Activated CD4-positive, alpha-beta memory T cell treated with anti-CD3 and anti-CD28 coated beads for 36 hours (primary cell): ENCODE measurements around the gene ZCCHC2. TPM values are rescaled to one million over a fixed set of nuclear protein-coding genes. Genes with fewer than 3 reads are reported as not detected.

Experiments
- CTCF ChIA-PET: fragments of 350-600 bp; sonication (Branson Sonifier 250); formaldehyde crosslinking; loops from one replicate; lab custom pipeline; 2021; ENCODE audit warnings: antibody characterized with exemption, inconsistent platforms; lab: Charles Lee
- POLR2A ChIA-PET: fragments of 350-600 bp; sonication (Branson Sonifier 250); formaldehyde crosslinking; loops from one replicate; lab custom pipeline; 2021; ENCODE audit warnings: antibody characterized with exemption; lab: Charles Lee
- DNase-seq: peaks from one replicate; pipeline ENCODE4 v3.0.0-alpha.2; 2020
- H3K27ac Mint-ChIP-seq: one replicate; pipeline ENCODE4 v1.8.0; 2021; ENCODE audit warnings: mixed read lengths
- H3K27me3 Mint-ChIP-seq: one replicate; pipeline ENCODE4 v1.8.0; 2021; ENCODE audit warnings: mixed read lengths
- H3K36me3 Mint-ChIP-seq: one replicate; pipeline ENCODE4 v1.8.0; 2021; ENCODE audit warnings: mixed read lengths
- H3K4me1 Mint-ChIP-seq: one replicate; pipeline ENCODE4 v1.8.0; 2021; ENCODE audit warnings: low read depth, mixed read lengths
- H3K4me3 Mint-ChIP-seq: one replicate; pipeline ENCODE4 v1.8.0; 2021; ENCODE audit warnings: mild to moderate bottlenecking, mixed read lengths
- H3K9me3 Mint-ChIP-seq: one replicate; pipeline ENCODE4 v1.8.0; 2021; ENCODE audit warnings: mixed read lengths
- intact Hi-C: fragments of 100-400 bp; cut with micrococcal nuclease; formaldehyde crosslinking; loops from one replicate; pipeline ENCODE4 v1.15.1; 2023
- total RNA-seq, 2 experiments: library from RNA; stranded (reverse); gene quantifications; one replicate each; pipeline ENCODE4 v1.2.3, GENCODE V29; 2021

Gene ZCCHC2
- total RNA-seq, 2 experiments from 2014 or later = 24.9 to 27.5 TPM

GRCh38 chr18:62585274-62586150, 62.7 kb downstream of the ZCCHC2 start:
- Mint-ChIP-seq H3K9me3 (no peaks in the 10 kb centered on the region), H3K4me3 (peak overlapping the region; percentile 40), H3K4me1 (peaks cover 39% of the 10 kb centered on the region), H3K27me3 (peaks cover 1% of the 10 kb centered on the region), H3K27ac (peak overlapping the region; percentile 94), H3K36me3 (peaks cover 5% of the 10 kb centered on the region)
- intact Hi-C loops = loop anchor here (1.0 to 5.0 kb wide), 11 partner anchors 130 to 732 kb away; partner anchors contain the start of genes BCL2, PHLPP1, PIGN and RELCH
- CTCF ChIA-PET = interaction anchor here (0.5 to 4.6 kb wide), 26 partner anchors 8 to 400 kb away, joined by 3 to 42 read pairs (median 4); partner anchors contain the start of genes PHLPP1, PIGN, RELCH and ZCCHC2
- POLR2A ChIA-PET = interaction anchor here (0.7 to 1.8 kb wide), 4 partner anchors 14 to 159 kb away, joined by 3 to 5 read pairs (median 4); partner anchors contain the start of gene ZCCHC2
- peak; percentile 81 for DNase-seq

DNA sequence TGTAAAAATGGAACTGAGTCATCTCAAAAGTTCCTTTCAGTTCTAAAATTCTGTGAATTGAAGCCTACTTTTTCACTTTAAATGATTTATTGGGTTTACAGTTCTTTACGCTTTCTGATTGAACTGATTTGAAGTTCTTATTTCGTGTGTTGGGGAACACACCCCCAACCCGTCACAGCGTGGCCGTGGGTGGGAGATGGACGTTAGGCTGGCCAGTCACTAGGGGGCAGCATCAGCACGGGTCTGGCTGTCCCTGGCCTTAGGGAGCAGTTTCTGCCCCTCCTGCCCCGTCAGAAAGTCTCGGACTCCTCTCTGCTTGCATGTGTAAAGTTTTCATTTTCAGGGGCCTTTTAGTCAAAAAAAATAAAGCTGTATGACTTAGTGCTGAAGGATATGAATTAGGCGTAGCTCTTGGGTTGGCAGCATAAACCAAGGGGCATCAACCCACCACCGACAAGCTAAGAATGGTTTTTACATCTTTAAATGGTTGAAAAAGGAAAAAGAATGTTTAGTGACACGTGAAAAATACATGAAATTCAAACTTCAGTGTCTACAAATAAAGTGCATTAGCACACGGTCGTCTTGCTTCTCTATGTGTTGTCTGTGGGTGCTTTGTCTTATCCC, 63.4 kb downstream of the ZCCHC2 start:
- Mint-ChIP-seq H3K9me3 (no peaks in the 10 kb centered on the region), H3K27me3 (peaks cover 1% of the 10 kb centered on the region), H3K27ac (peak overlapping the region; percentile 94), H3K36me3 (peaks cover 5% of the 10 kb centered on the region), H3K4me3 (peak overlapping the region; percentile 40), H3K4me1 (peaks cover 39% of the 10 kb centered on the region)
- peak; percentile 93 for DNase-seq
- CTCF ChIA-PET = interaction anchor here (0.6 to 4.6 kb wide), 25 partner anchors 8 to 401 kb away, joined by 3 to 42 read pairs (median 4); partner anchors contain the start of genes PHLPP1 and ZCCHC2
- intact Hi-C loops = loop anchor here (1.0 to 5.0 kb wide), 10 partner anchors 129 to 731 kb away; partner anchors contain the start of genes BCL2, PHLPP1, PIGN and RELCH
- POLR2A ChIA-PET = interaction anchor here (1.0 to 1.8 kb wide), 4 partner anchors 15 to 160 kb away, joined by 3 to 5 read pairs (median 4); no protein-coding TSS in a partner anchor

DNA sequence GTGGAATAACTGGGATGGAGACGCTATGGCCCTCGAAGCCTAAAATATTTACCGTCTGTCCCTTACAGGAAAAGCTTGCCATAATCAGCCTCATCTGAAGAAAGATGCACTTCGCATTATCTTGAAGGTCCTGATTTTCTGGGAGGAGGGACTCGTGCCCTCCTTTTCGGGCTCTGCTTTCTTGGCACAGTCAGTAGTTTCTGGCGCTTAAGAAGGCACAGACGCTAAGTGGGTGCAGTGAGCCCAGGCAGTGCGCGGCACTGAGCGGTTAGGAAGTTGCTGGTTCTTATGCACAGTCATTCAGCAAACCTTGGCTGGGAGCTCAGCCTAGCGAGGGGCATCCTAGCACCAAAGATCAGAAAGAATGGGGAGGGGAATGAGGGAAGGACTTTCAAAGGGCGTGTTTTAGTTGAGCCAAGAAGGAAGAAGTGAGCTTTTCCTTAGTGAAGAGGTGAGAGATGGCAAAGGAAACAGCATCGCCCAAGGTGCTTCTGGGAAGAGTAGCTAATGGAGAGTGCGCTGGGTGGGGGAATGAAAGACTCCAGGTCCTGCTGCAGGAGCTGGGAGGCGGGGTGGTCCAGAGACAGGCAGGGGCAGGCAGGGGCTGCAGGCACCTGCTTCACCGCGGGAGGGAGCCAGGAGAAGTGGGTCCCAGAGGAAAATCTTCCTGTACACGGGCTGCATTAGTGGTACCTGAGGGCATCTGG, 64.1 kb downstream of the ZCCHC2 start:
- intact Hi-C loops = loop anchor here (1.0 to 5.0 kb wide), 10 partner anchors 128 to 730 kb away; partner anchors contain the start of genes BCL2, PHLPP1, PIGN and RELCH
- Mint-ChIP-seq H3K27me3 (peaks cover 1% of the 10 kb centered on the region), H3K4me1 (peaks cover 39% of the 10 kb centered on the region), H3K36me3 (peaks cover 3% of the 10 kb centered on the region), H3K27ac (peak overlapping the region; percentile 94), H3K9me3 (no peaks in the 10 kb centered on the region), H3K4me3 (no peak overlapping the region)
- CTCF ChIA-PET = interaction anchor here (0.6 to 4.6 kb wide), 20 partner anchors 9 to 395 kb away, joined by 3 to 42 read pairs (median 4); partner anchors contain the start of gene PHLPP1
- DNase-seq = no peak
- POLR2A ChIA-PET = interaction anchor here (0.7 to 1.8 kb wide), 3 partner anchors 64 to 161 kb away, joined by 3 to 5 read pairs (median 3); partner anchors contain the start of gene ZCCHC2

- intact Hi-C loops = loop anchor here (2.0 to 5.0 kb wide), 2 partner anchors 573 to 730 kb away; partner anchors contain the start of gene BCL2
- H3K4me1 Mint-ChIP-seq = peaks cover 39% of the 10 kb centered on the region
- peaks cover 1% of the 10 kb centered on the region for H3K27me3 Mint-ChIP-seq
- no peak overlapping the region for H3K4me3 Mint-ChIP-seq
- DNase-seq = no peak
- no peaks in the 10 kb centered on the region for H3K9me3 Mint-ChIP-seq
- no peak overlapping the region for H3K27ac Mint-ChIP-seq
- CTCF ChIA-PET = interaction anchor here (3.1 kb wide), 1 partner anchor 394 kb away, joined by 42 read pairs; no protein-coding TSS in a partner anchor
- POLR2A ChIA-PET = interaction anchor here (0.7 kb wide), 1 partner anchor 65 kb away, joined by 3 read pairs; the partner anchor contains the start of gene ZCCHC2
- peaks cover 1% of the 10 kb centered on the region for H3K36me3 Mint-ChIP-seq
Measured at GRCh38 chr18:62587689-62588088, 64.9 kb downstream of the ZCCHC2 start.

- DNase-seq = no peak
- intact Hi-C loops = loop anchor here (5.0 kb wide), 1 partner anchor 729 kb away; the partner anchor contains the start of gene BCL2
- Mint-ChIP-seq H3K27me3 (peaks cover 1% of the 10 kb centered on the region), H3K36me3 (peaks cover 1% of the 10 kb centered on the region), H3K9me3 (no peaks in the 10 kb centered on the region), H3K4me1 (peaks cover 37% of the 10 kb centered on the region), H3K27ac (no peak overlapping the region), H3K4me3 (no peak overlapping the region)
- ChIA-PET POLR2A (no interaction called here), CTCF (interaction anchor here (1.0 to 3.1 kb wide), 3 partner anchors 127 to 394 kb away, joined by 3 to 42 read pairs (median 4); no protein-coding TSS in a partner anchor)
Measured at GRCh38 chr18:62588217-62588616, 65.4 kb downstream of the ZCCHC2 start.

- DNase-seq = no peak
- H3K27ac Mint-ChIP-seq = no peak overlapping the region
- CTCF ChIA-PET = no interaction called here
- H3K9me3 Mint-ChIP-seq = no peaks in the 10 kb centered on the region
- H3K36me3 Mint-ChIP-seq = no peaks in the 10 kb centered on the region
- peaks cover 6% of the 10 kb centered on the region for H3K27me3 Mint-ChIP-seq
- H3K4me3 Mint-ChIP-seq = no peak overlapping the region
- H3K4me1 Mint-ChIP-seq = peaks cover 11% of the 10 kb centered on the region
- POLR2A ChIA-PET = no interaction called here
- intact Hi-C loops = no loop called here
Measured at GRCh38 chr18:62590799-62591590, 68.2 kb downstream of the ZCCHC2 start.

DNA sequence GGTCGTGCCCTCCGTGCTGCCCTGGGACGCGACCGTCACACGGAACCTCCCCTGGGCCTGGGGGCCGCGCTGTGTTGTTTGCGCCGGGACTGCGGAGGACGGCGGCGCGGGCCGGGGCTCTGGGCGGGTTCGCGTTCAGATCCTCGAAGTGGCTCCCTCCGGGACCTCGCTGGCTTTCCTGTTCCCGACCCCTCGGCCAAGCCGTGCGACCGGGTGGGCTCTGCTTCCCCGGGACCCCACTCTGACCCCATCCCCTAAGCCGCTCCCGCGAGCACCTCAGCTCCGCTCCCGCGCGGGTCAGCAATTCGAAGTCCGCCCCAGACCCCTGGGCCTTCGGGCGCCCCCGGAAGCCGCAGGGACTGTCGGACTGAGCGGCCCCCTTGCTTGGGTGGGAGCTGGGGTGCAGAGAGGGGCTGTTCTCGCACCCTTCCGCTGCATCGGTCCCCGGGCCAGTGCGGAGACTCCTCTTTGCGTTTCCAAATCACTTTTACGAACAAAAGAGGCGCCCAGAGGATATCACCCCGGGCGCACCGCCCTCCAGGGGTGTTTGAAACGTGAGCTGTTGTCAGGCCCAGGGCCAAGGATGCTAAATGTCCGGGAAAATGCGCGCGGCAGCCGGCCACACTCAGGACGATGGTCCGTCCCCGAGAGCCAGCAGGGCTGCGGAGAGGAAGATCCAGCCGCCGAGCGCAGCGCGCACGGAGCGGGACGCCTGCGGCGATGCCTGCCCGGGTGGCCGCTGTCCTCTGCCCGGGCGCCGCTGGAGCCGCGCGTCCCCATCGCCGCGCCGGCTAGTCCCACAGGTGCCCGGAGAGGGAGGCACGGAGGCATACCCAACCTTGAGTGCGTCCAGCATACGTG, 73.5 kb downstream of the ZCCHC2 start:
- CTCF ChIA-PET = interaction anchor here (0.8 to 1.6 kb wide), 3 partner anchors 42 to 386 kb away, joined by 3 read pairs; no protein-coding TSS in a partner anchor
- Mint-ChIP-seq H3K9me3 (no peaks in the 10 kb centered on the region), H3K4me3 (peak overlapping the region; percentile 24), H3K4me1 (peaks cover 7% of the 10 kb centered on the region), H3K36me3 (no peaks in the 10 kb centered on the region), H3K27me3 (peaks cover 41% of the 10 kb centered on the region), H3K27ac (no peak overlapping the region)
- POLR2A ChIA-PET = no interaction called here
- no peak for DNase-seq
- intact Hi-C loops = no loop called here

- Mint-ChIP-seq H3K4me1 (peaks cover 4% of the 10 kb centered on the region), H3K27me3 (peaks cover 54% of the 10 kb centered on the region), H3K9me3 (no peaks in the 10 kb centered on the region), H3K36me3 (no peaks in the 10 kb centered on the region), H3K4me3 (no peak overlapping the region), H3K27ac (no peak overlapping the region)
- POLR2A ChIA-PET = no interaction called here
- intact Hi-C loops = no loop called here
- DNase-seq = no peak
- CTCF ChIA-PET = interaction anchor here (0.8 kb wide), 1 partner anchor 379 kb away, joined by 3 read pairs; no protein-coding TSS in a partner anchor
Measured at GRCh38 chr18:62601871-62602270, 79.0 kb downstream of the ZCCHC2 start.

- Mint-ChIP-seq H3K36me3 (no peaks in the 10 kb centered on the region), H3K9me3 (no peaks in the 10 kb centered on the region), H3K27ac (no peak overlapping the region), H3K27me3 (peaks cover 49% of the 10 kb centered on the region), H3K4me1 (no peaks in the 10 kb centered on the region), H3K4me3 (no peak overlapping the region)
- DNase-seq = no peak
- POLR2A ChIA-PET = no interaction called here
- CTCF ChIA-PET = no interaction called here
- intact Hi-C loops = no loop called here
Measured at GRCh38 chr18:62602706-62603105, 79.9 kb downstream of the ZCCHC2 start.

DNA sequence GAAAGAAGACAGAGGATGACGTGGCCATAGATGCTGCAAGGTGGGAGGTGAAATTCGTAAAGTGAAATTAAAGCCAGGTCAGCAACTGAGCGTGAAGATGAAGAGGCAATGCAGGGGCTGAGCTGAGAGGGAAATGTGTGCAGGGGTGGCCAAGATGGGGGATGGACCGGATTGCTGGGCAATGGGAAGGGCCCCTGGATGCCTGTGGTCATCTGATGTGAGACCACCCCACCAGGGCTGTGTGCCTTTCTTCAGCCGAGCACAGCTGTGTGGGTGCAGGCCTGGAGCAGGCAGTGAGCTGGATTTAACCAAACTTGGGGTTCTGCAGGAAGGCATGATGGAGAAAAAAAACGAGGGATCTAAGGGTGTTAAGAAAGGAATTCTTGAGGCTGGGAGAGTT, 80.4 kb downstream of the ZCCHC2 start:
- intact Hi-C loops = no loop called here
- Mint-ChIP-seq H3K9me3 (no peaks in the 10 kb centered on the region), H3K36me3 (no peaks in the 10 kb centered on the region), H3K27me3 (peaks cover 47% of the 10 kb centered on the region), H3K27ac (no peak overlapping the region), H3K4me3 (no peak overlapping the region), H3K4me1 (no peaks in the 10 kb centered on the region)
- DNase-seq = no peak
- CTCF ChIA-PET = no interaction called here
- POLR2A ChIA-PET = interaction anchor here (0.5 kb wide), 1 partner anchor 362 kb away, joined by 3 read pairs; no protein-coding TSS in a partner anchor
